H9 (cell line): ENCODE data around the gene DMRTC2. TPM values are rescaled to one million over a fixed set of nuclear protein-coding genes. Genes with fewer than 3 reads are reported as not detected.

ENCODE experiments used
- DNase-seq: peaks from one replicate; pipeline ENCODE4 v3.0.0-alpha.2; 2017
- H2AFZ ChIP-seq: one replicate; pipeline ENCODE4 v1.6.1; 2013; ENCODE audit warnings: mild to moderate bottlenecking, low read length, control low read depth, moderate library complexity
- H2AK5ac ChIP-seq: 2 replicates; pipeline ENCODE4 v1.6.1; 2013; ENCODE audit warnings: low read length, control low read depth, mixed read lengths; ENCODE audit not compliant: insufficient read length
- H2BK120ac ChIP-seq: one replicate; pipeline ENCODE4 v1.6.1; 2013; ENCODE audit warnings: low read depth, mild to moderate bottlenecking, low read length, control low read depth, inconsistent platforms; ENCODE audit not compliant: poor library complexity, severe bottlenecking
- H2BK12ac ChIP-seq: 2 replicates; pipeline ENCODE4 v1.6.1; 2013; ENCODE audit warnings: low read length, control low read depth, mixed read lengths, low read depth; ENCODE audit not compliant: insufficient read length
- H2BK15ac ChIP-seq: 2 replicates; pipeline ENCODE4 v1.6.1; 2013; ENCODE audit warnings: low read depth, low read length, control low read depth
- H2BK20ac ChIP-seq: one replicate; pipeline ENCODE4 v1.6.1; 2013; ENCODE audit warnings: low read depth, mild to moderate bottlenecking, low read length, control low read depth, inconsistent platforms; ENCODE audit not compliant: poor library complexity, severe bottlenecking
- H2BK5ac ChIP-seq: 2 replicates; pipeline ENCODE4 v1.6.1; 2013; ENCODE audit warnings: low read length, control low read depth, mixed read lengths; ENCODE audit not compliant: insufficient read length
- H3K14ac ChIP-seq: 2 replicates; pipeline ENCODE4 v1.6.1; 2013; ENCODE audit warnings: low read length, control low read depth; ENCODE audit not compliant: insufficient read depth
- H3K18ac ChIP-seq: 2 replicates; pipeline ENCODE4 v1.6.1; 2013; ENCODE audit warnings: low read depth, mild to moderate bottlenecking, mixed read lengths, low read length, control low read depth; ENCODE audit not compliant: insufficient read length
- H3K23ac ChIP-seq: 2 replicates; pipeline ENCODE4 v1.6.1; 2013; ENCODE audit warnings: low read length, control low read depth, mixed read lengths, low read depth; ENCODE audit not compliant: insufficient read length
- H3K23me2 ChIP-seq: 2 replicates; pipeline ENCODE4 v1.6.1; 2013; ENCODE audit warnings: low read depth, mild to moderate bottlenecking, mixed read lengths, low read length, control low read depth; ENCODE audit not compliant: insufficient read length, poor library complexity, severe bottlenecking
- H3K27ac ChIP-seq: 2 replicates; pipeline ENCODE4 v1.5.1; 2013; ENCODE audit warnings: low read length, control low read depth, mixed read lengths, low read depth; ENCODE audit not compliant: insufficient read length
- H3K27me3 ChIP-seq: 2 replicates; pipeline ENCODE4 v1.6.1; 2013; ENCODE audit warnings: low read length, control low read depth, inconsistent platforms; ENCODE audit not compliant: insufficient read depth
- H3K4ac ChIP-seq: 2 replicates; pipeline ENCODE4 v1.6.1; 2013; ENCODE audit warnings: low read depth, mild to moderate bottlenecking, control low read depth, inconsistent platforms, low read length, moderate library complexity
- H3K4me1 ChIP-seq: 2 replicates; pipeline ENCODE4 v1.6.1; 2013; ENCODE audit warnings: low read length, control low read depth, inconsistent platforms; ENCODE audit not compliant: insufficient read depth
- H3K4me2 ChIP-seq: 2 replicates; pipeline ENCODE4 v1.6.1; 2013; ENCODE audit warnings: low read length, control low read depth, mixed read lengths; ENCODE audit not compliant: insufficient read length, insufficient read depth
- H3K56ac ChIP-seq: 2 replicates; pipeline ENCODE4 v1.6.1; 2013; ENCODE audit warnings: low read depth, mild to moderate bottlenecking, mixed read lengths, low read length, control low read depth; ENCODE audit not compliant: insufficient read length
- H3K79me1 ChIP-seq: 2 replicates; pipeline ENCODE4 v1.6.1; 2013; ENCODE audit warnings: low read depth, mild to moderate bottlenecking, moderate library complexity, low read length, control low read depth, inconsistent platforms; ENCODE audit not compliant: insufficient read depth, poor library complexity, severe bottlenecking
- H3K79me2 ChIP-seq: 2 replicates; pipeline ENCODE4 v1.6.1; 2013; ENCODE audit warnings: low read length, control low read depth, inconsistent platforms; ENCODE audit not compliant: insufficient read depth
- H3K9ac ChIP-seq: 2 replicates; pipeline ENCODE4 v1.6.1; 2013; ENCODE audit warnings: low read length, control low read depth, mixed read lengths; ENCODE audit not compliant: insufficient read length; ENCODE audit errors: extremely low read depth
- H3K9me3 ChIP-seq: one replicate; pipeline ENCODE4 v1.6.1; 2013; ENCODE audit warnings: low read depth, low read length, inconsistent platforms; ENCODE audit not compliant: control insufficient read depth
- H3T11ph ChIP-seq: one replicate; pipeline ENCODE4 v1.6.1; 2013; ENCODE audit warnings: mild to moderate bottlenecking, low read length, control low read depth, inconsistent platforms
- H4K20me1 ChIP-seq: one replicate; pipeline ENCODE4 v1.6.1; 2013; ENCODE audit not compliant: control insufficient read depth, insufficient read length, insufficient read depth
- H4K5ac ChIP-seq: 2 replicates; pipeline ENCODE4 v1.6.1; 2013; ENCODE audit warnings: low read depth, mild to moderate bottlenecking, mixed read lengths, low read length, control low read depth; ENCODE audit not compliant: insufficient read length
- H4K8ac ChIP-seq: replicated peaks from 2 replicates; pipeline ENCODE4 v1.6.1; 2013; ENCODE audit warnings: low read length, control low read depth, mixed read lengths, low read depth; ENCODE audit not compliant: insufficient read length
- H4K91ac ChIP-seq: 2 replicates; pipeline ENCODE4 v1.6.1; 2013; ENCODE audit warnings: low read depth, mild to moderate bottlenecking, moderate library complexity, mixed read lengths, low read length, control low read depth; ENCODE audit not compliant: insufficient read length
- H3K27ac Mint-ChIP-seq, 3 experiments: 2 replicates in 2 of 3; 3 replicates in 1 of 3; pipeline ENCODE4 v1.8.0; 2020 to 2021; ENCODE audit warnings: mixed read lengths in 3 of 3, mild to moderate bottlenecking in 1 of 3, moderate library complexity in 1 of 3
- H3K27me3 Mint-ChIP-seq: 2 replicates; pipeline ENCODE4 v1.8.0; 2021; ENCODE audit warnings: low read depth, mild to moderate bottlenecking, moderate library complexity, mixed read lengths
- H3K36me3 Mint-ChIP-seq, 3 experiments: 2 replicates in 2 of 3; 3 replicates in 1 of 3; pipeline ENCODE4 v1.8.0; 2020 to 2021; ENCODE audit warnings: low read depth in 3 of 3, mixed read lengths in 3 of 3; ENCODE audit not compliant: insufficient read depth in 1 of 3
- H3K4me1 Mint-ChIP-seq, 2 experiments: 2 replicates each; pipeline ENCODE4 v1.8.0; 2020; ENCODE audit warnings: mixed read lengths in 2 of 2
- H3K4me3 Mint-ChIP-seq, 2 experiments: 2 replicates in 1 of 2; 3 replicates in 1 of 2; pipeline ENCODE4 v1.8.0; 2020 to 2021; ENCODE audit warnings: mild to moderate bottlenecking in 2 of 2, mixed read lengths in 2 of 2, moderate library complexity in 1 of 2
- H3K9me3 Mint-ChIP-seq, 2 experiments: 2 replicates in 1 of 2; 3 replicates in 1 of 2; pipeline ENCODE4 v1.8.0; 2020; ENCODE audit warnings: mild to moderate bottlenecking in 2 of 2, mixed read lengths in 2 of 2, moderate library complexity in 1 of 2
- CTCF ChIP-seq: fragments of 200-600 bp; sonication (generic); conservative IDR thresholded peaks from 3 replicates; pipeline ENCODE4 v1.8.0; 2021; ENCODE audit warnings: antibody characterized with exemption, mild to moderate bottlenecking
- whole genome bisulfite sequencing: extraction: QIAGEN DNeasy Blood & Tissue Kit; methylation state at CpG from one replicate; pipeline ENCODE4 v1.1.7; 2013; ENCODE audit warnings: missing lambda C conversion rate, low lambda C conversion rate, mixed read lengths; ENCODE audit not compliant: insufficient read length; ENCODE audit errors: extremely low coverage; 5-methylcytosine and 5-hydroxymethylcytosine counted together
- total RNA-seq: library from RNA; stranded (reverse); gene quantifications from 2 replicates; pipeline ENCODE4 v1.2.1, GENCODE V29; 2021

DMRTC2 gene
- total RNA-seq, 1 experiment from 2014 or later = not detected

- no peak overlapping the region for H3K14ac ChIP-seq
Observed at GRCh38 chr19:41866284-41866683, 21.4 kb downstream of the DMRTC2 start.

More at GRCh38 chr19:41866284-41866683, 21.4 kb downstream of the DMRTC2 start:
- no peak overlapping the region for H4K8ac ChIP-seq
- H3K18ac ChIP-seq = no peak overlapping the region
- no peaks in the 10 kb centered on the region; a peak in 1 of 5 replicates for H3K9me3 Mint-ChIP-seq
- no peak overlapping the region for H3K23ac ChIP-seq
- H4K20me1 ChIP-seq = no peaks in the 10 kb centered on the region
- H3K4me1 ChIP-seq = no peaks in the 10 kb centered on the region; the same call in 1 of the 2 replicates
- peaks cover 21% of the 10 kb centered on the region for H3K79me2 ChIP-seq
- no peak overlapping the region for H2AK5ac ChIP-seq
- H3T11ph ChIP-seq = no peak overlapping the region
- peaks cover 65 to 97% (median 86%) of the 10 kb centered on the region in 3 experiments for H3K36me3 Mint-ChIP-seq
- H2BK20ac ChIP-seq = no peak overlapping the region
- H3K79me1 ChIP-seq = peaks cover 22% of the 10 kb centered on the region
- no peaks in the 10 kb centered on the region for H3K27me3 Mint-ChIP-seq
- no peaks in the 10 kb centered on the region for H3K27me3 ChIP-seq
- peaks cover 30 to 45% of the 10 kb centered on the region in 2 experiments for H3K4me1 Mint-ChIP-seq
- H3K27ac Mint-ChIP-seq = peak overlapping the region; percentile 65 to 94 (median 93); a peak in 5 of 7 replicates
- no peak overlapping the region for H2BK15ac ChIP-seq
- no peak overlapping the region for H2BK5ac ChIP-seq
- no peak overlapping the region for H4K91ac ChIP-seq
- WGBS = no CpG with 5 or more reads among the region's 3 CpGs
- no peak for TF ChIP-seq CTCF
- H2BK12ac ChIP-seq = no peak overlapping the region
- peaks cover under 1% of the 10 kb centered on the region for H3K23me2 ChIP-seq
- no peak overlapping the region for H3K56ac ChIP-seq
- H3K9me3 ChIP-seq = no peaks in the 10 kb centered on the region
- H3K27ac ChIP-seq = no peak overlapping the region
- DNase-seq = no peak
- H2BK120ac ChIP-seq = no peak overlapping the region
- no peak overlapping the region for H3K4me2 ChIP-seq
- no peak overlapping the region for H3K4ac ChIP-seq
- no peak overlapping the region for H4K5ac ChIP-seq
- no peak overlapping the region for H3K9ac ChIP-seq
- H3K4me3 Mint-ChIP-seq = peak overlapping the region in 1 of 2 experiments; percentile 34; a peak in 1 of 5 replicates
- no peak overlapping the region for H2AFZ ChIP-seq
